Measurements from ENCODE around the gene PHACTR3.

Gene PHACTR3

GRCh38 chr20:59753836-59754235 is 149.5 kb downstream of the PHACTR3 start:
- POLR2A ChIA-PET, result no interaction called here
- CTCF ChIA-PET, result interaction anchor here (6.2 to 9.5 kb wide), 2 partner anchors 155 to 182 kb away, joined by 74 to 147 read pairs; no protein-coding TSS in a partner anchor
- no peak for DNase-seq (ENCODE audit: low read depth, low spot score)
- TF ChIP-seq CTCF (IDR thresholded peaks at IDR 0.05; ENCODE audit: insufficient read depth, low read length, missing control alignments), result no peak
- H3K4me3 ChIP-seq (ENCODE audit: low read depth, low read length), result no peak overlapping the region

GRCh38 chr20:59754551-59754950 is 150.2 kb downstream of the PHACTR3 start:
- ChIA-PET POLR2A (no interaction called here), CTCF (interaction anchor here (1.6 to 9.5 kb wide), 2 partner anchors 157 to 183 kb away, joined by 4 to 147 read pairs; no protein-coding TSS in a partner anchor)
- TF ChIP-seq CTCF (IDR thresholded peaks at IDR 0.05; ENCODE audit: insufficient read depth, low read length, missing control alignments), result no peak
- no peak for DNase-seq (ENCODE audit: low read depth, low spot score)
- no peak overlapping the region for H3K4me3 ChIP-seq (ENCODE audit: low read depth, low read length)

- H3K4me3 ChIP-seq (ENCODE audit: low read depth, low read length), result no peak overlapping the region
- CTCF ChIA-PET, result interaction anchor here (0.6 to 1.6 kb wide), 2 partner anchors 159 kb away, joined by 3 to 4 read pairs; no protein-coding TSS in a partner anchor
- TF ChIP-seq CTCF (IDR thresholded peaks at IDR 0.05; ENCODE audit: insufficient read depth, low read length, missing control alignments), result no peak
- DNase-seq (ENCODE audit: low read depth, low spot score), result no peak
- POLR2A ChIA-PET, result no interaction called here
Measured at GRCh38 chr20:59756241-59756640, 151.9 kb downstream of the PHACTR3 start.

- POLR2A ChIA-PET, result no interaction called here
Measured at GRCh38 chr20:59764037-59764436, 159.7 kb downstream of the PHACTR3 start.

DNA sequence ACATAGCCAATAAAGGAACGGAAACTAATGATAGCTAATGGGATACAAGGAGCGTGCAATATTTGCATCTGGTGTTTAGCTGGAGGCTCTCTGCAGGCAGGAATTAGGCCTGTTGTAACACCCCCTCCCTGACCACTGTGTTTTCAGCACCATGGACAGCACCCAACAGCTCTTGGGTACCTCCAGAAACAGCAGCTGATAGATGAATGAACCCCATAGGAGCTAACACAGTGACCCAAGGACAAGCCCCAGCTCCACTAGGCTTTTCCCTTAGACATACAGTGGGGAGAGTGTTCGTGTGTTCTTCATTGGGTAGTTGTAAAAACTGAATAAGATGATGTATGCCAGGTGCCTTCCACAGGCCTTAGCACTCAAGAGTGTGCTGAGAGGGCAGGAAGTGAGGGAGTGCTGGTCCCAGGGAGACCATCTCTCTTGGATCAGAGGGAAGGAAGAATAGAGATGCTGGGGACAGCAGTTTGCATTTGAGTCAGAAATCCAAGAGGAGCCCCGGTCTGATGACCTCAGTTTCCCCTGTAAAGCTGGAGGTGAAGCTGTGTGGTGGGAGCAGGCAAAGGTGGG is 161.3 kb downstream of the PHACTR3 start:
- no peak for DNase-seq (ENCODE audit: low read depth, low spot score)
- TF ChIP-seq CTCF (IDR thresholded peaks at IDR 0.05; ENCODE audit: insufficient read depth, low read length, missing control alignments), result no peak
- CTCF ChIA-PET, result no interaction called here
- H3K4me3 ChIP-seq (ENCODE audit: low read depth, low read length), result no peak overlapping the region
- POLR2A ChIA-PET, result no interaction called here

More at GRCh38 chr20:59764037-59764436, 159.7 kb downstream of the PHACTR3 start:
- CTCF ChIA-PET, result interaction anchor here (0.8 kb wide), 1 partner anchor 19 kb away, joined by 3 read pairs; no protein-coding TSS in a partner anchor
- DNase-seq (ENCODE audit: low read depth, low spot score), result no peak
- no peak overlapping the region for H3K4me3 ChIP-seq (ENCODE audit: low read depth, low read length)
- no peak for TF ChIP-seq CTCF (IDR thresholded peaks at IDR 0.05; ENCODE audit: insufficient read depth, low read length, missing control alignments)

DNA sequence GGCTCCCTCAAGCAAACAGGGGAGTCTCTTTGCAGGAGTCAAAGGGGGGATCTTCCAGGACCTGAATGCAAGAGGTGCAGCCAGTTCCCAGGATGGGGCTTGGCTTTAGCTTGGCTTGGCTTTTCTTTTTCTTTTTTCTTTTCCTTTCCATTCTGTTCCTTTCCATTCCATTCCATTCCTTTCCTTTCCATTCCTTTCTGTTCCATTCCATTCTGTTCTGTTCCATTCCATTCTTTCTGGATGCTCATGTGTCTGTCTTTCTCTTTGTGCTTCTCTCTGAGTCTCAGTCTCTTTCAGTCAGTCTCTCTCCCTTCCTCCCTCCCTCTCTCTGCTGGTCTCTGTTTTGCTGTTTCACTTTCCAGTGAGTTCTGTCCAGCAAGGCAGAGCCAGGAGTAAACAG is 163.3 kb downstream of the PHACTR3 start:
- TF ChIP-seq CTCF (IDR thresholded peaks at IDR 0.05; ENCODE audit: insufficient read depth, low read length, missing control alignments), result no peak
- DNase-seq (ENCODE audit: low read depth, low spot score), result no peak
- ChIA-PET POLR2A (no interaction called here), CTCF (interaction anchor here (1.0 to 1.7 kb wide), 2 partner anchors 15 to 16 kb away, joined by 3 to 4 read pairs; no protein-coding TSS in a partner anchor)
- H3K4me3 ChIP-seq (ENCODE audit: low read depth, low read length), result no peak overlapping the region
